GM12891 (cell line): ENCODE data around the gene ASAP3.

Source experiments
- POLR2A ChIP-seq: IDR thresholded peaks from 2 replicates; pipeline ENCODE4 v1.6.1; 2011; ENCODE audit warnings: low read depth, low read length, control low read depth
- TAF1 ChIP-seq: IDR thresholded peaks from 2 replicates; pipeline ENCODE4 v1.6.1; 2011; ENCODE audit warnings: low read depth, low read length, control low read depth

DNA sequence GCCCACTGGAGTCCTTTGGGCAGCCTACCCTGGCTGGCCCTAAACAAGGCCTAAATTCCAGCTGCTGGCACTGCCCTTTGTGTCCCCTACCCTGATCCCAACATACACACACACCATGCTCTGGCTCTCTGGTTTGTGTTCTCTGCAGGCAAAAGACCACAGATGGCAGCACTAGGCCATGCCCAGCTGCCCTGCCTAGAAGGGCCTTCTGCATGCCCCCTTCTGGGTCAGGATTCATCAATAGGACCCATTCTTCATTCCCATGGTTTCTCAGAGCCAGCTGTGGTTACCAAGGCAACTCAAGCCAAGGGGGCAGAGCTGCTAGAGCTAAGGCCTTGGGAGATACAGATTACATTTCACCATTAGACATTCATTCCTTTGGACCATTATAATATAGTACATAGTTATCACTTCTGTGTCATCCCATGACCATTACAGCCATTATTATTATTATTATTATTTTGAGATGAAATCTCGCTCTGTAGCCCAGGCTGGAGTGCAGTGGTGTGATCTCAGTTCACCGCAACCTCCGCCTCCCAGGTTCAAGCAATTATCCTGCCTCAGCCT, 17.5 kb downstream of the ASAP3 start:
- no peak for TF ChIP-seq TAF1
- no peak for TF ChIP-seq POLR2A
